HepG2 (cell line): Measurements from ENCODE around the gene ZDHHC7. TPM values are rescaled to one million over a fixed set of nuclear protein-coding genes. Genes with fewer than 3 reads are reported as not detected.

Experiments
- ATAC-seq: fragments of 200-7000 bp; cut with Tn5 transposase; 3 replicates; pipeline ENCODE4 v1.9.1; 2020; ENCODE audit warnings: mild to moderate bottlenecking, moderate library complexity
- BruUV-seq: library from RNA; stranded (reverse); fragments of 400-500 nt; replicated peaks from 2 replicates; lab custom pipeline; 2021; lab: Mats Ljungman, UMichigan
- CTCF ChIA-PET: fragments of 300-600 bp; formaldehyde crosslinking; extraction: SDS; loops from one replicate; lab custom pipeline; 2021; ENCODE audit warnings: low total read pairs, inconsistent platforms, low intra/inter-chr PET ratio; lab: Yijun Ruan, JAX
- POLR2A ChIA-PET: fragments of 350-600 bp; sonication (Branson Sonifier 250); formaldehyde crosslinking; loops from one replicate; lab custom pipeline; 2020; ENCODE audit warnings: antibody characterized with exemption, inconsistent platforms; lab: Yijun Ruan, JAX
- DNase-seq: peaks from one replicate; pipeline ENCODE4 v3.0.0-alpha.2; 2015; ENCODE audit warnings: low spot score
- FAIRE-seq: peaks from 3 replicates; lab custom pipeline; 2011; peaks lifted over from hg19 to GRCh38; lab: Jason Lieb, UNC
- H2AFZ ChIP-seq: one replicate; pipeline ENCODE4 v1.6.1; 2011; ENCODE audit warnings: low read length, inconsistent platforms
- H3K27ac ChIP-seq: fragments of 300-600 bp; 3 replicates; pipeline ENCODE4 v1.8.0; 2011; ENCODE audit warnings: mixed run types, mild to moderate bottlenecking, mixed read lengths, low read length, inconsistent platforms; ENCODE audit not compliant: insufficient read depth; ENCODE audit errors: extremely low read length
- H3K27me3 ChIP-seq, 2 experiments: fragments of 200-600 bp in 1 of 2; 2 replicates in 1 of 2; 3 replicates in 1 of 2; pipeline versions ENCODE4 v1.6.0 to v1.8.0; 2011; ENCODE audit warnings: low read length in 2 of 2, mild to moderate bottlenecking in 2 of 2, moderate library complexity in 2 of 2, inconsistent platforms in 1 of 2; ENCODE audit not compliant: insufficient read depth in 2 of 2, control insufficient read depth in 1 of 2
- H3K36me3 ChIP-seq, 2 experiments: fragments of 200-600 bp in 1 of 2; replicated peaks in 1 of 2; 2 replicates in 1 of 2; 3 replicates in 1 of 2; pipeline versions ENCODE4 v1.5.1 to v1.8.0; 2011; ENCODE audit warnings: low read length in 2 of 2, inconsistent platforms in 1 of 2; ENCODE audit not compliant: insufficient read depth in 2 of 2, control insufficient read depth in 1 of 2
- H3K4me1 ChIP-seq: 2 replicates; pipeline ENCODE4 v1.5.1; 2012; ENCODE audit warnings: low read length, inconsistent platforms; ENCODE audit not compliant: insufficient read depth
- H3K4me2 ChIP-seq: 2 replicates; pipeline ENCODE4 v1.6.0; 2011; ENCODE audit warnings: low read depth, low read length, inconsistent platforms
- H3K4me3 ChIP-seq, 3 experiments: fragments of 200-600 bp in 1 of 3; sonication (generic), shearing (Covaris generic) in 1 of 3; replicated peaks in 1 of 3; 2 replicates each; pipeline ENCODE4 v1.5.1; 2011 to 2016; ENCODE audit warnings: low read length in 3 of 3, inconsistent platforms in 2 of 3, low read depth in 2 of 3, mild to moderate bottlenecking in 2 of 3, control low read depth in 1 of 3, mixed read lengths in 1 of 3; ENCODE audit not compliant: insufficient read depth in 1 of 3
- H3K79me2 ChIP-seq: one replicate; pipeline ENCODE4 v1.6.1; 2011; ENCODE audit warnings: low read length, inconsistent platforms; ENCODE audit not compliant: insufficient read depth
- H3K9ac ChIP-seq: 2 replicates; pipeline ENCODE4 v1.6.0; 2011; ENCODE audit warnings: mild to moderate bottlenecking, low read depth, low read length, inconsistent platforms; ENCODE audit not compliant: insufficient read depth
- H3K9me3 ChIP-seq: 2 replicates; pipeline ENCODE4 v1.5.1; 2012; ENCODE audit warnings: mild to moderate bottlenecking, low read length
- H4K20me1 ChIP-seq: 2 replicates; pipeline ENCODE4 v1.6.0; 2011; ENCODE audit warnings: inconsistent platforms, mild to moderate bottlenecking, low read length, moderate library complexity; ENCODE audit not compliant: insufficient read depth
- FOXK2 ChIP-seq: fragments of 450-650 bp; IDR thresholded peaks from 2 replicates; pipeline ENCODE4 v1.6.1; 2016
- HDAC2 ChIP-seq: sonication (generic); formaldehyde crosslinking; IDR thresholded peaks from 2 replicates; pipeline ENCODE4 v1.4.0; 2020; ENCODE audit warnings: missing genetic modification reagents
- HNRNPL ChIP-seq: fragments of 200-400 bp; formaldehyde crosslinking; IDR thresholded peaks from 2 replicates; pipeline ENCODE4 v1.6.1; 2017; ENCODE audit warnings: mild to moderate bottlenecking, low read depth, low read length
- HOXA9 ChIP-seq: sonication (generic); formaldehyde crosslinking; IDR thresholded peaks from 2 replicates; pipeline ENCODE4 v1.8.1; 2022; ENCODE audit warnings: missing genetic modification reagents, mild to moderate bottlenecking, moderate library complexity, borderline replicate concordance
- IKZF1 ChIP-seq: fragments of 450-650 bp; IDR thresholded peaks from 2 replicates; pipeline ENCODE4 v1.7.1; 2016
- ZNF780A ChIP-seq: sonication (generic); formaldehyde crosslinking; IDR thresholded peaks from 2 replicates; pipeline ENCODE4 v1.8.0; 2022; ENCODE audit warnings: mild to moderate bottlenecking, missing genetic modification reagents, moderate library complexity
- ZNF891 ChIP-seq: sonication (generic); formaldehyde crosslinking; IDR thresholded peaks from 2 replicates; pipeline ENCODE4 v1.5.0; 2020; ENCODE audit warnings: mild to moderate bottlenecking, missing genetic modification reagents
- WGBS: methylation state at CpG from one replicate; pipeline ENCODE4 v1.1.6; 2017; ENCODE audit warnings: low lambda C conversion rate; 5-methylcytosine and 5-hydroxymethylcytosine counted together
- in situ Hi-C: cut with HindIII; loops from 2 replicates; pipeline ENCODE4 v1.10.0; 2017; ENCODE audit warnings: low pct_unique_long_range_greater_than_20kb; ENCODE audit not compliant: extremely low pct_ligation_motif_present
- intact Hi-C: fragments of 100-400 bp; cut with micrococcal nuclease; formaldehyde crosslinking; loops from one replicate; pipeline ENCODE4 v1.10.0; 2022; ENCODE audit not compliant: unreplicated experiment
- polyA plus RNA-seq, 8 experiments: library from polyadenylated mRNA; depleted of rRNA in 3 of 8; stranded (reverse) in 7 of 8; unstranded in 1 of 8; fragments of >200 nt; fragmentation: Illumina TruSeq in 4 of 8; extraction: Trizol in 4 of 8; gene quantifications; 2 replicates each; pipeline versions ENCODE4 v1.2.1 to v1.2.3, GENCODE V29; 2011 to 2016; ENCODE audit warnings: low read depth in 4 of 8, missing spikeins in 1 of 8, mixed read lengths in 1 of 8; ENCODE audit not compliant: insufficient read depth in 1 of 8
- total RNA-seq, 5 experiments: library from RNA; depleted of rRNA; stranded (reverse); fragments of >200 nt; fragmentation: Illumina TruSeq; extraction: Trizol; gene quantifications; 2 replicates each; pipeline ENCODE4 v1.2.3, GENCODE V29; 2016; ENCODE audit warnings: low read depth in 1 of 5
- TF ChIP-seq, protein P1 (sequence below): sonication (generic); formaldehyde crosslinking; IDR thresholded peaks from 2 replicates; pipeline ENCODE4 v1.8.0; 2022; ENCODE audit warnings: missing genetic modification reagents, mild to moderate bottlenecking, inconsistent platforms, borderline replicate concordance
- TF ChIP-seq, protein P2 (sequence below): sonication (generic); formaldehyde crosslinking; IDR thresholded peaks from 2 replicates; pipeline ENCODE4 v1.8.0; 2022; ENCODE audit warnings: mild to moderate bottlenecking, missing genetic modification reagents, moderate library complexity
- TF ChIP-seq, protein P3 (sequence below): sonication (generic); formaldehyde crosslinking; IDR thresholded peaks from 2 replicates; pipeline ENCODE4 v1.5.0; 2020; ENCODE audit warnings: mild to moderate bottlenecking, missing genetic modification reagents, borderline replicate concordance
- TF ChIP-seq, protein P4 (sequence below): sonication (generic); formaldehyde crosslinking; IDR thresholded peaks from 2 replicates; pipeline ENCODE4 v1.5.0; 2020; ENCODE audit warnings: missing genetic modification reagents
- TF ChIP-seq, protein P5 (sequence below): sonication (generic); formaldehyde crosslinking; IDR thresholded peaks from 2 replicates; pipeline ENCODE4 v1.4.0; 2020; ENCODE audit warnings: mild to moderate bottlenecking, missing genetic modification reagents
- TF ChIP-seq, protein P6 (sequence below): sonication (generic); formaldehyde crosslinking; IDR thresholded peaks from 2 replicates; pipeline ENCODE4 v1.4.0; 2020; ENCODE audit warnings: mild to moderate bottlenecking, missing genetic modification reagents

Gene ZDHHC7
- total and polyA plus RNA-seq, 2 of the 13 experiments (the other 11 are each of a cell fraction or from before 2014, with no cell fraction given) = 46.8 to 67.6 TPM

DNA sequence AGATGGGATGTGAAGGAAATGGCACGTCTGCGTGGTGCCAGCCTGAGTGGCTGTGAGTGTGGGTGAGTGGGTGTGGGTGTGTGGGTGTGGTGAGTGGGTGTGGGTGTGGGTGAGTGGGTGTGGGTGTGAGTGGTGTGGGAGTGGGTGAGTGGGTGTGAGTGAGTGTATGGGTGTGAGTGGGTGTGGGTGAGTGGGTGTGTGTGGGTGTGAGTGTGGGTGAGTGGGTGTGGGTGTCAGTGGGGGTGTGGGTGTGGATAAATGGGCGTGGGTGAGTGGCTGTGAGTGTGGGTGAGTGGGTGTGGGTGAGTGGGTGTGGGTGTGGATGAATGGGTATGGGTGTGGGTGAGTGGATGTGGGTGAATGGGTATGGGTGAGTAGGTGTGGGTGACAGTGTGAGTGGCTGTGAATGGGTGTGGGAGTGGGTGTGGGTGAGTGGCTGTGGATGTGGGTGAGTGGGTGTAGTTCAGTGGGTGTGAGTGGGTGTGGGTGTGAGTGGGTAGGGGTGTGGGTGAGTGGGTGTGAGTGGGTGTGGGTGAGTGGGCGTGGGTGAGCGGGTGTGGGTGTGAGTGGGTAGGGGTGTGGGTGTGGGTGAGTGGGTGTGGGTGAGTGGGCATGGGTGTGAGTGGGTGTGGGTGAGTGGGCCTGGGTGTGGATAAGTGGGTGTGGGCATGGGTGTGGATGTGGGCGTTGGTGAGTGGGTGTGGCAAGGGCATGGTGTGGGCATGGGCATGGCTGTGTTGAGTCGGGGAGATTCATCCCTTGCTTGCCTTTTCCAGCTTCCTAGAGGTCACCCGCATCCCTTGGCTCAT, 80.8 kb downstream of the ZDHHC7 start:
- no peak overlapping the region for H2AFZ ChIP-seq
- H3K9ac ChIP-seq = no peak overlapping the region
- H3K79me2 ChIP-seq = no peaks in the 10 kb centered on the region
- ChIA-PET CTCF (no interaction called here), POLR2A (no interaction called here)
- FAIRE-seq (no peak), DNase-seq (no peak), ATAC-seq (no peak)
- intact Hi-C loops (no loop called here), in situ Hi-C loops (no loop called here)
- no peaks in the 10 kb centered on the region for H3K36me3 ChIP-seq
- H3K4me3 ChIP-seq = no peak overlapping the region
- H3K27me3 ChIP-seq = peaks cover 9 to 53% of the 10 kb centered on the region in 2 experiments; a peak in 4 of 5 replicates
- H3K9me3 ChIP-seq = no peaks in the 10 kb centered on the region
- no TSS peak for BruUV-seq
- H4K20me1 ChIP-seq = no peaks in the 10 kb centered on the region
- H3K4me1 ChIP-seq = peaks cover 26% of the 10 kb centered on the region
- 54% methylated on average over 8 of the region's 8 CpGs for WGBS
- H3K4me2 ChIP-seq = no peak overlapping the region
- no peak overlapping the region for H3K27ac ChIP-seq
- 0 out of 2 replicates have a peak, but pooled peaks have one; percentile 12 for TF ChIP-seq IKZF1
- TF ChIP-seq HOXA9 (CRISPR knock-in tag) = peak; percentile 65; the same call in 1 of the 2 replicates
- TF ChIP-seq, protein P1, sequence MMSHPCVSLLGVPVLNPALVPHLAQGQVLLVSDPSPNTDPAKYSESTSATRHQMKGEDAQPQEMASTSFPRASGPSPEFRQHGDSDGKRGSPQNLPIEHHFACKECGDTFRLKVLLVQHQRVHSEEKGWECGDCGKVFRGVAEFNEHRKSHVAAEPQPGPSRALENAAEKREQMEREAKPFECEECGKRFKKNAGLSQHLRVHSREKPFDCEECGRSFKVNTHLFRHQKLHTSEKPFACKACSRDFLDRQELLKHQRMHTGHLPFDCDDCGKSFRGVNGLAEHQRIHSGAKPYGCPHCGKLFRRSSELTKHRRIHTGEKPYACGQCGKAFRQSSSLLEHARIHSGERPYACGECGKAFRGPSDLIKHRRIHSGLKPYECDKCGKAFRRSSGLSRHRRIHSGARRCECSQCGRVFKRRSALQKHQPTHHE (CRISPR knock-in tag) = 0 out of 2 replicates have a peak, but pooled peaks have one; percentile 48
- TF ChIP-seq, protein P2, sequence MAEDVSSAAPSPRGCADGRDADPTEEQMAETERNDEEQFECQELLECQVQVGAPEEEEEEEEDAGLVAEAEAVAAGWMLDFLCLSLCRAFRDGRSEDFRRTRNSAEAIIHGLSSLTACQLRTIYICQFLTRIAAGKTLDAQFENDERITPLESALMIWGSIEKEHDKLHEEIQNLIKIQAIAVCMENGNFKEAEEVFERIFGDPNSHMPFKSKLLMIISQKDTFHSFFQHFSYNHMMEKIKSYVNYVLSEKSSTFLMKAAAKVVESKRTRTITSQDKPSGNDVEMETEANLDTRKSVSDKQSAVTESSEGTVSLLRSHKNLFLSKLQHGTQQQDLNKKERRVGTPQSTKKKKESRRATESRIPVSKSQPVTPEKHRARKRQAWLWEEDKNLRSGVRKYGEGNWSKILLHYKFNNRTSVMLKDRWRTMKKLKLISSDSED (CRISPR knock-in tag) = no peak
- TF ChIP-seq, protein P3, sequence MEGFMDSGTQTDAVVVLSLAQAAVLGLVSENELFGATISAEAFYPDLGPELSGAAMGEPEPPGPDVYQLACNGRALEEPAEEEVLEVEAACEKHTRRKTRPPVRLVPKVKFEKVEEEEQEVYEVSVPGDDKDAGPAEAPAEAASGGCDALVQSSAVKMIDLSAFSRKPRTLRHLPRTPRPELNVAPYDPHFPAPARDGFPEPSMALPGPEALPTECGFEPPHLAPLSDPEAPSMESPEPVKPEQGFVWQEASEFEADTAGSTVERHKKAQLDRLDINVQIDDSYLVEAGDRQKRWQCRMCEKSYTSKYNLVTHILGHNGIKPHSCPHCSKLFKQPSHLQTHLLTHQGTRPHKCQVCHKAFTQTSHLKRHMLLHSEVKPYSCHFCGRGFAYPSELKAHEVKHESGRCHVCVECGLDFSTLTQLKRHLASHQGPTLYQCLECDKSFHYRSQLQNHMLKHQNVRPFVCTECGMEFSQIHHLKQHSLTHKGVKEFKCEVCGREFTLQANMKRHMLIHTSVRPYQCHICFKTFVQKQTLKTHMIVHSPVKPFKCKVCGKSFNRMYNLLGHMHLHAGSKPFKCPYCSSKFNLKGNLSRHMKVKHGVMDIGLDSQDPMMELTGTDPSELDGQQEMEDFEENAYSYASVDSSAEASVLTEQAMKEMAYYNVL (CRISPR knock-in tag) = no peak
- TF ChIP-seq, protein P4, sequence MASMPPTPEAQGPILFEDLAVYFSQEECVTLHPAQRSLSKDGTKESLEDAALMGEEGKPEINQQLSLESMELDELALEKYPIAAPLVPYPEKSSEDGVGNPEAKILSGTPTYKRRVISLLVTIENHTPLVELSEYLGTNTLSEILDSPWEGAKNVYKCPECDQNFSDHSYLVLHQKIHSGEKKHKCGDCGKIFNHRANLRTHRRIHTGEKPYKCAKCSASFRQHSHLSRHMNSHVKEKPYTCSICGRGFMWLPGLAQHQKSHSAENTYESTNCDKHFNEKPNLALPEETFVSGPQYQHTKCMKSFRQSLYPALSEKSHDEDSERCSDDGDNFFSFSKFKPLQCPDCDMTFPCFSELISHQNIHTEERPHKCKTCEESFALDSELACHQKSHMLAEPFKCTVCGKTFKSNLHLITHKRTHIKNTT (CRISPR knock-in tag) = no peak
- TF ChIP-seq, protein P5, sequence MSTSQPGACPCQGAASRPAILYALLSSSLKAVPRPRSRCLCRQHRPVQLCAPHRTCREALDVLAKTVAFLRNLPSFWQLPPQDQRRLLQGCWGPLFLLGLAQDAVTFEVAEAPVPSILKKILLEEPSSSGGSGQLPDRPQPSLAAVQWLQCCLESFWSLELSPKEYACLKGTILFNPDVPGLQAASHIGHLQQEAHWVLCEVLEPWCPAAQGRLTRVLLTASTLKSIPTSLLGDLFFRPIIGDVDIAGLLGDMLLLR (CRISPR knock-in tag) = 0 out of 2 replicates have a peak, but pooled peaks have one; percentile 22
- TF ChIP-seq, protein P6, sequence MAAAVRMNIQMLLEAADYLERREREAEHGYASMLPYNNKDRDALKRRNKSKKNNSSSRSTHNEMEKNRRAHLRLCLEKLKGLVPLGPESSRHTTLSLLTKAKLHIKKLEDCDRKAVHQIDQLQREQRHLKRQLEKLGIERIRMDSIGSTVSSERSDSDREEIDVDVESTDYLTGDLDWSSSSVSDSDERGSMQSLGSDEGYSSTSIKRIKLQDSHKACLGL (CRISPR knock-in tag) = no peak
- TF ChIP-seq HNRNPL = peak; percentile 98
- no peak for TF ChIP-seq HDAC2
- 0 out of 2 replicates have a peak, but pooled peaks have one; percentile 43 for TF ChIP-seq ZNF780A (CRISPR knock-in tag)
- TF ChIP-seq FOXK2 = 0 out of 2 replicates have a peak, but pooled peaks have one; percentile 4
- no peak for TF ChIP-seq ZNF891 (CRISPR knock-in tag)
